HG03457 (cell line): Measurements from ENCODE around the gene RFPL4A.
"Not testable (repeated sequence)": the region's sequence is repeated elsewhere in the genome, so short reads cannot be mapped to it uniquely, and the experiment has no call there.

Experiments used
- ATAC-seq: cut with Tn5 transposase; IDR thresholded peaks from one replicate; pipeline ENCODE4 v1.9.1; 2021; ENCODE audit warnings: moderate number of reproducible peaks; ENCODE audit not compliant: unreplicated experiment

RFPL4A gene

DNA sequence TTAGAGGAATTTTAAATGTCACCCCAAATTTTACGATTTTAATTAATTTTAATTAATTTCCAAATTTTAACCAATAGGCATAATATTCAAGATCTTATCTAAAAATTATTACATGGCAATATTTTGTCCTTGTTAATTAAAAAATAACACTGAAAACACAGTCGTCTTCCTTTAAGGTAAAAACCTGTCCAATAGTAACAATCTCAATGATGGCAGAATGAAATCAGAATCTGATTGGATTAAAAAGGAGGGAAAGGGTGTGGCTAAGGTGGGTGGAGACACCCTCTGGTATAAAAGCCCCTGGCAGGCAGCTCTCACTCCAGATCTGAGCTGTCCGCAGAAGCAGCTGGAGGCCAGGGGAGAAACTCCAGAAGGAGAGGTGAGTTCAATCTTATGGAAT lies at the start of gene RFPL4A:
RFPL4A (plus strand) TSS at position 301 of the 400 bp plus-strand sequence. CDS start 2,704 bp downstream, outside the sequence.
- ATAC-seq: not testable (repeated sequence)

DNA sequence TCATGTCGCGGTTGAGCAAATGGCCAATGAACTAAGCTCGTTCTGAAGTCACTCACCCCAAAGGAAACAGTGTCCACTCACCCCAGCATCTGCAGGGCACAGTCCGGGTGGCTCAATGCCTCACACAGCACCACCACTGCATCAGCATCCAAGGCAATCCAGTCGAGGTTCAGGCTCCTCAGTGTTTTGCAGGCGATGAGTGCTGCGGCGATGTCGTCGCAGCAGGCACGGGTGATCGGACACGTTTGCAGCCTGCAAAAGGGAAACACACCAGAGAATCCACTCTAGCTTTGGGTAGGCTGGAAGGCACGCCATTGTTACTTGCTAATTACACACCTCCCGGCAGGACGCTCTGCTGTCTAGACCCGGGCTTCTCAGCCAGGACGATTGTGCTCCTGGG lies 47.2 kb upstream of the RFPL4A start:
- ATAC-seq: no peak

DNA sequence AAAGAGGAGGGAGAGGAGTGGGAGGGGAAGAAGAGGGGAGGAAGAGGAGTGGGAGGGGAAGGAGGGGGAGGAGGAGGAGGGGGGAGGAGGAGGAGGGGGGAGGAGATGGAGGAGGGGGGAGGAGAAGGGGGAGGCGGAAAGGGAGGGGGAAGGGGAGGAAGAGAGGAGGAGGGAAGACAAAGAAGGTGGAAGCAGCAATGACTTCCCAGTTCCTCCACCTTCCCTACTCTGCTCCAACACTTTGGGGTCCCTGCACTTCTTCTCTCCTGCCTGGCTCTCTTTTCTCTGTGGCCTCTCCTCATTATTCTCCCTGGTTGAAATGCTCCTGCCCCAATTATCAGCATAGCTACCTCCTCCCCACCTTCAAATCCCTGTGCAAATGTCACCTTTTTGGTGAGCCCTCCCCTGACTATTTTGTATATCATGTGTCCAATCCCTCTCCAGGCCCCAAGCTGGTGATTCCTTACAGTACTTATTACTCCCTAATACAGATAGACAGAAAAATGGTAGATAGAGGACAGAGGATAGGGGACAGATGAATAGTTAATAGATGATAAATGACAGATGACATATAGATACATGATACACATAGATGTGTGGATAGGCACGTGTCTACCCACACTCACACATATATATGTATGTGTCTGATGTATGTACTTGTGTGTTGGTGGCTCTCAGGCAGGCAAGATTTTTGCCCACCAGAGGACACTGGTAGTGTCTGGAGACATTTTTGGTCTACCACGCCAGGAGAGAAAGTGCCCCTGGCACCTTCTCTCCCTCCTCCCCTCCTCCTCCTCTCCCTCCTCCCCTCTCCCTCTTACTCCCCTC lies 45.9 kb upstream of the RFPL4A start:
- ATAC-seq: no peak

DNA sequence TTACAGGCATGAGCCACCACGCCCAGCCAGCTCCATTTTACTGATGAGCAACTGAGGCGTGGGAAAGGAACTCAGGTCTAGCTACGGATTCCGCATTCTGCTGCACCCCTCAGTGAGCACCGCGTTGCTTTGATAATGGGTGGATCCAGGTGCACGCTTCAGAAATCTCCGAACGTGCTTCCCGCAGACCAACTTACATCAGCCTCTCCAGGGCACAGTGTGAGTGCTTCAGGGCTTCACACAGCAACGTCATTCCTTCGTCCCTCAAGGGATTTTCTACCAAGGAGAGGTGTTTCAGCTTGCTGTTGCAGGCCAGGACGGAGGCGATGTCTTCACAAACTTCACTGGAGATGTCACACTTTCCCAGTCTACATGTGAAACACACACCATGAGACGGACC lies 42.4 kb upstream of the RFPL4A start:
- ATAC-seq: no peak

DNA sequence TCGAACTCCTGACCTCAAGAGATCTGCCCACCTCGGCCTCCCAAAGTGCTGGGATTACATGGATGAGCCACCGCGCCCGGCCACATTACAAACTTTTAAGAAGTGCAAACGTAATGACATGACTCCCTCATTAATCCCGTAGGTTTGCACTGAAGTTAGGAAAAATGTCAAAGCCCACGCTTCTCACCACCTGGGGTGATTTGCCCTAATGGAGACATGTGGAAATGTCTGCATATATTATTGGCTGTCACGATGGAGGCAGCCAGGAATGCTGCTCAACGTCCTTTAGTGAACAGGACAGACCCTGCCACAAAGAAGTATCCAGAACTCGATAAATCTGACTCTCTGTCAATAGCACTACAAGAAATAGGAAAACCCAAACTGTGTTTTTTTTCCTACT lies 41.6 kb upstream of the RFPL4A start:
- ATAC-seq: no peak

DNA sequence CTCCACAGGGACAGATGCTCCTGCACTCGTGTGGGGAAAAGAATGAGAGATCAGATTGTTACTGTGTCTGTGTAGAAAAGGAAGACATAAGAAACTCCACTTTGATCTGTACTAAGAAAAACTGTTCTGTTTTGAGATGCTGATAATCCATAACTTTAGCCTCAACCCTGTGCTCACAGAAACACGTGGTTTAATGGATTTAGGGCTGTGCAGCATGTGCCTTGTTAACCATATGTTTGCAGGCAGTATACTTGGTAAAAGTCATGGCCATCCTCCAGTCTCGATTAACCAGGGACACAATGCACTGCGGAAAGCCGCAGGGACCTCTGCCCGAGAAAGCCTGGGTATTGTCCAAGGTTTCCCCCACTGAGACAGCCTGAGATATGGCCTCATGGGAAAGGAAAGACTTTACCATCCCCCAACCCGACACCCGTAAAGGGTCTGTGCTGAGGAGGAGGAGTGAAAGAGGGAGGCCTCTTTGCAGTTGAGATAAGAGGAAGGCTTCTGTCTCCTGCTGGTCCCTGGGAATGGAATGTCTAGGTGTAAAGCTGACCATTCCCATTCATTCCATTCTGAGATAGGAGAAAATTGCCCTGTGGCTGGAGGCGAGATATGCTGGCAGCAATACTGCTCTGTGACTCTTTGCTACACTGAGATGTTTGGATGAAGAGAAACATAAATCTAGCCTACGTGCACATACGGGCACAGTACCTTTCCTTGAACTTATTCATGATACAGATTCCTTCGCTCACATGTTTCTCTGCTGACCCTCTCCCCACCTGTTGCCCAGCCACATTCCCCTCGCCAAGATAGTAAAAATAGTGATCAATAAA lies 40.8 kb upstream of the RFPL4A start:
- ATAC-seq: not testable (repeated sequence)

DNA sequence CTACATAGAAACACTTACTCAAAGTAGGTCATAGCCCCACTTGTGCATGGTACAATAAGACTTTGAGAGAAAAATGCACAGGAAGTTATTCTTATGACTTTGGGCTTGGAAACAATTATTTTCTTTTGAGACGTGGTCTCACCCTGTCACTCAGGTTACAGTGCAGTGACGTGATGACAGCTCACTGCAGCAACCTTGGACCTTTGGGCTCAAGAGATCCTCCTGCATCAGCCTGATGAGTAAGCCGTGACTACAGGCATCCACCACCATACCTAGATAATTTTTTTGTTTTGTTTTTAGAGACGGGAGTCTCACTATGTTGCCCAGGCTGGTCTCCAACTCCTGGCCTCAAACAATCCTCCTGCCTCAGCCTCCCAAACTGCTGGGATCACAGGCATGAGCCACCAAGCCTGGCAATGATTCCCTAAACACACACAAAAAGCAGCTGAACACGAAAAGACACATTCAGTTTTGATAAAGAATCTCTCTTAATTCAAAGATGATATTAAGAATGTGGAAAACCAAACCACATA lies 38.6 kb upstream of the RFPL4A start:
- ATAC-seq: no peak

DNA sequence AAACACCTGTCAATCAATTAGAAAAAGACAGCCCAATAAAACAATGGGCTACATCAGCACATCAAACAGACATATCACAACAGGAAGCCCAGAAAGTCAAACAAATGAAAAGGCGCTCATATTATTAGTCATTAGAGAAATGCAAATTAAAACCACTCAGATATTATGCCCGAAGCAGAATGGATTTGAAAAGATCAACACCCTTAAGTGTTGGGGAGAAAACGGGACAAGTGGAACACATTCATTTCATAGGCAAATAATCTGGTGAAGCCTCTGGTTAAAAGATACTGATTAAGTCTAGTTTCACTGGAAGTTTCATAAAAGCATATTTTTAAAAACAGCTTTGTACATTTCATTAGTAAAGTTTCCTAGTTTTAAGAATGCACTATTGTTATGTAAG lies 38.1 kb upstream of the RFPL4A start:
- ATAC-seq: no peak

DNA sequence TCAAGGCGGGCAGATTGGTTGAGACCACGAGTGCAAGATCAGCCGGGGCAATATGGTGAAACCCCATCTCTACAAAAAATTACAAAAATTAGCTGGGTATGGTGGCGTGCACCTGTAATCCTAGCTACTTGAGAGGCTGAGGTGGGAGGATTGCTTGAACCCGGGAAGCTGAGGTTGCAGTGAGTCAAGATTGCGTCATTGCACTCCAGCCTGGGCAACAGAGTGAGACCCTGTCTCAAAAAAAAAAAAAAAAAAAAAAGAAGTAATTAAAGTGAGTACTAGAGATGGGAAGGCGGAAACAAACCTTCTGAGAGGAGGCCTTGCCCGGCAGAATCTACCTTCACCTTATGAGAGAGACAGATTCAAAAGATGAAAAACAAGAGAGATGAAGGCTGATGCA lies 35.4 kb upstream of the RFPL4A start:
- no peak for ATAC-seq

DNA sequence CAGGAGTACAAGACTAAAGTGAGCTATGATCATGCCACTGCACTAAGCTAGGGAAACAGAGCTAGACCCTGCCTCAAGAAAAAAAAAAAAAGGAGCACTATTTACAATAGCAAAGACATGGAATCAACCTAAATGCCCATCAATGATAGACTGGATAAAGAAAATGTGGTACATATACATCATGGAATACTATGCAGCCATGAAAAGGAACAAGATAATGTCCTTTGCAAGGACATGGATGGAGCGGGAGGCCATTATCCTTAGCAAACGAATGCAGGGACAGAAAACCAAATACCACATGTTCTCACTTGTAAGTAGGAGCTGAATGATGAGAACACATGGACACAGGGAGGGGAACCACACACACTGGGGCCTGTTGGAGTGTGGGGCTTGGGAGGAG lies 28.5 kb upstream of the RFPL4A start:
- ATAC-seq: not testable (repeated sequence)

DNA sequence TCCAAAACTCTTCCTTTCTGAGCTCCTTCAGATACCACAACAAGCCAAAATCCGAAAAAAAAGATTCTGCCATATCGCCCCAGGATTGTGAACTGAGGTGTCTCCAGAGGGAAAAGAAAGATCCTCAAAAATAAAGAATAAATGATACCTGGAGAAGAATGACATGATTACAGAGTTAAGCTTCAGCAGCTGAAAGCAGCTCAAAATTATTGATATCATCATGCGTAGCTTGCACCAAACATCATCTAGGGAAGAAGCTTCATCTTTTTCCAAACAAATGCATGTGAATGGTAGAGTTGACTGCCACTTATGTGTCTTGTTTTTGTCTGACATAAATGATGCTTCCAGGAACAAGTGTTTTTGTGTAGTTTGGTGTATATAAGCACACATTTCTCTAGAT lies 20.6 kb upstream of the RFPL4A start, which contains the start of gene NLRP9:
NLRP9 (minus strand) TSS at position 101 of the 400 bp plus-strand sequence; CDS start at position 73, 28 bp downstream.
- ATAC-seq: no peak

DNA sequence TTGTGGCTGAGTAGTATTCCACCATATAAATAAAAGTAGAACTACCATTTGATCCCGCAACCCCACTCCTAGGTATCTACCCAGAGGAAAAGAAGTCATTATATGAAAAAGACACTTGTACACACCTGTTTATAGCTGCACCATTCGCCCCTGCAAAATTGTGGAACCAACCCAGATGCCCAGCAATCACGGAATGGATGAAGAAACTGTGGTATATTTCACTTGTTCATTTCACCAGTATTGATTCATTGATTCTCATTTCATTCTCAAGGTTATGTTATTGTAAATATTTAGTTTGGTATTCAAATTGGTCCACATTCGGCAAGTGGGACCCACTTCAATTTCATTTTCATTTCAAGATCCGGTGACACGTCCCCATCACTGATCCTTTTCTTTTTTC lies 8.2 kb upstream of the RFPL4A start:
- no peak for ATAC-seq

DNA sequence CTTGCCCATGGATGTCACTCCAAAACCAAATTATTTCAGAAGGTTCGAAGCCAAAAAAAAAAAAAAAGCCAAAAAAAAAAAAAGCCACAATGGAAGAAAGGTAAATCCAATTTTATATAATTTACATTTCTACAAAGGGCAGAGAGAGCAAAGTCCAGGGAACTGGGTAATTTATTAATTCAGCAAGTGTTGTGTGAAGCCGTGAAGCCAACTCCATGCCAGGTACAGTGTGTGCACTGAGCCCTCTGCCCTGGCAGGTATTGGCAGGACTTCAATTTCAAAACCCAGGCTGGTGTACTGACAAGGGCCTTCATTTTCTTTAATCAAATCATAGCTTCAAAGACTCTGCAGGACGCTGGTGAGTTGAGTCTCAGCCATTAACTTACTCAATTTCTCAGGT lies 5.5 kb upstream of the RFPL4A start:
- ATAC-seq: no peak

DNA sequence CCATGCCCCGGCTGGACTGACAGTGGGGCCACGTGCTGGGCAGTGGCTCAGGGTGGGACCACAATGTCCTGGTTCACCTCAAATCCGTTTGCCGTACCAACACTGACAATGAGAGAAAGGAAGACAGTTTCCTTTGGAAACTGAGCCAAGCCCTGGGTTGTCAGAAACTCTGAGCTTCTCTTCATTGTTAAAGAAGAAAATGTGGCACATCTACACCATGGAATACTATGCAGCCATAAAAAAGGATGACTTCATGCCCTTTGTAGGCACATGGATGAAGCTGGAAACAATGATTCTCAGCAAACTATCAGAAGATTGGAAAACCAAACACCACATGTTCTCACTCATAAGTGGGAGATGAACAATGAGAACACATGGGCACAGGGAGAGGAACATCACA lies 2.1 kb upstream of the RFPL4A start:
- ATAC-seq: not testable (repeated sequence)

DNA sequence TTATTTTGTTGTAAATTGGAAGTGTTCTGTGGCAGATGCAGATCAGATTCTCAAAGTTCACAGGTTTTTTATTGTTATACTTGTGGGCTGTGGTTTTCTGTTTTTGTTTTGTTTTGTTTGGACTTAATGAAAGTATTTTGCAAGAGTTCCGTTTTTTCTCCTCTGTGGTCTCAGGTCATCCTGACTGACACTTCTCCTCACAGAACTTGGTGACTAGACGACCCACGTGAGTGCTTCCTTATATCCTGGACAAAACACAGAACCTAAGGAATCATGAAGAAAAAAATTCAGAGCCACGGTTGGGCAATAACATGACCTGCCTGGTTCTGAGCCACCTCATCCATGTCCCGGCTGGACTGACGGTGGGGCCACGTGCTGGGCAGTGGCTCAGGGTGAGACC lies 7.6 kb downstream of the RFPL4A start:
- ATAC-seq: no peak

DNA sequence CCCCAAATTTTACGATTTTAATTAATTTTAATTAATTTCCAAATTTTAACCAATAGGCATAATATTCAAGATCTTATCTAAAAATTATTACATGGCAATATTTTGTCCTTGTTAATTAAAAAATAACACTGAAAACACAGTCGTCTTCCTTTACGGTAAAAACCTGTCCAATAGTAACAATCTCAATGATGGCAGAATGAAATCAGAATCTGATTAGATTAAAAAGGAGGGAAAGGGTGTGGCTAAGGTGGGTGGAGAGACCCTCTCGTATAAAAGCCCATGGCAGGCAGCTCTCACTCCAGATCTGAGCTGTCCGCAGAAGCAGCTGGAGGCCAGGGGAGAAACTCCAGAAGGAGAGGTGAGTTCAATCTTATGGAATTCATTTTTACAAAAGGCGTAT lies 9.9 kb downstream of the RFPL4A start, which contains the start of gene RFPL4AL1:
RFPL4AL1 (plus strand) TSS at position 301 of the 400 bp plus-strand sequence. CDS start 2,687 bp downstream, outside the sequence.
- ATAC-seq: not testable (repeated sequence)

DNA sequence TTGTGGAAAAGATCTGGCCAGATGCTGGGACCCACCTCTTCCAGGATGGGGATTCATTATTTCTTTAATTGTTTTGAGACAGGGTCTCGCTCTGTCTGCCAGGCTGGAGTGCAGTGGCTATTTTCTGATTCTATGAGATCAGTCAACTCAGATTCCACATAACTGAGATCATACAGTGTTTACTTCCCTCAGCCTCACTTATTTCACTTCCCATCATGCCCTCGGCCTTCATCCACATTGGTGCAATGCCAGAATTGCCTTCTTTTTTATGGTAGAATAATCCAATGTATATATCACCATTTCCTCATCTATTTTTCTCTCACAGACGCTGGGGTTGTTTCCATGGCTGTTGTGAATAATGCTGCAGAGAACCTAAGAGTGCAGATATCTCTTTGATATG lies 10.7 kb downstream of the RFPL4A start:
- ATAC-seq: not testable (repeated sequence)

DNA sequence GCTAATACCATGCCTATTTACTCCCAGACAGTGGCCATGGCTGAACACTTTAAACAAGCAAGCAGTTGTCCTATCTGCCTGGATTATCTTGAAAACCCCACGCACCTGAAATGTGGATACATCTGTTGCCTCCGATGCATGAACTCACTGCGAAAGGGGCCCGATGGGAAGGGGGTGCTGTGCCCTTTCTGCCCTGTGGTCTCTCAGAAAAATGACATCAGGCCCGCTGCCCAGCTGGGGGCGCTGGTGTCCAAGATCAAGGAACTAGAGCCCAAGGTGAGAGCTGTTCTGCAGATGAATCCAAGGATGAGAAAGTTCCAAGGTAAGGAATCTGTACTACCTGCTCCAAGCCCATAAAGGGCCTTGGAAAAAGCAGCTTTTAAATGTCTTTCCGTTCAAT lies 18.6 kb downstream of the RFPL4A start:
- ATAC-seq: no peak

DNA sequence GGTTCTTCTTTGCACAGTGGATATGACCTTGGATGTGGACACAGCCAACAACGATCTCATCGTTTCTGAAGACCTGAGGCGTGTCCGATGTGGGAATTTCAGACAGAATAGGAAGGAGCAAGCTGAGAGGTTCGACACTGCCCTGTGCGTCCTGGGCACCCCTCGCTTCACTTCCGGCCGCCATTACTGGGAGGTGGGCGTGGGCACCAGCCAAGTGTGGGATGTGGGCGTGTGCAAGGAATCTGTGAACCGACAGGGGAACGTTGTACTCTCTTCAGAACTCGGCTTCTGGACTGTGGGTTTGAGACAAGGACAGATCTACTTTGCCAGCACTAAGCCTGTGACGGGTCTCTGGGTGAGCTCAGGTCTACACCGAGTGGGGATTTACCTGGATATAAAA lies 19.4 kb downstream of the RFPL4A start:
- no peak for ATAC-seq

DNA sequence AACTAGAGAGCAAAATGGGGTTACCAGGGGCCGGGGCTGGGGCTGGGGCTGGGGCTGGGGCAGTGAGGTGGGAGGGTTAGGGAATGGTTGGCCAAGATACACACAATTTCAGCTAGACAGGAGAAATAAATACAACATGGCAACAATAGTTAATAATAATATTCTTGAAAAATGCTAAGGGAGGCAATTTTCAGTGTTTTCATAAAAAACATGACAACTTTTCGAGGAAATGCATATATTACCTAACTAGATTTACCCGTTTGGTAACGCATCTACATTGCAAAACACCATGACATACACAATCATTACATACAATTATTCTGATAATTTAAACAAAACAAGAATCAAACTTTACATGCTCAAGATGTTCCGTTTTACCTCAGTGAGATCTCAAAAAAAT lies 22.2 kb downstream of the RFPL4A start:
- no peak for ATAC-seq

DNA sequence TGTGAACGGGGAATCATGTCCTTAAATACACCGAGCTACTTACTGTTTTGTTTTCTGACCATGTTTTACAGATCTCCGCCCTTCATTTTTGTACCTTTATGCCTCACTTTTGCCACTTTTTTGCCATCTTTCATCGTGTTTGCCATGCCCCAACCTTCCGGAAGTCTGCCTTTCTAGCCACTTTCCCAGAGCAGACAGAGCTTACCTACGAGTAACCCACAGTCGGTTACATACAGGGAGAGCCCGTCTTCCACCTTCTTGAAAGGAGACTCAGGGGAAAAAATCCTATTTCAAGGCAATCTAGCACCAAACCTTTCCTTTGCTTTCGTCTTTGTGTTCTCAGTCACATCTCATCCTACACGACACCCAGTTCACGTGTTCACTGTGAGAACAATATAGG lies 36.1 kb downstream of the RFPL4A start:
- ATAC-seq: no peak

DNA sequence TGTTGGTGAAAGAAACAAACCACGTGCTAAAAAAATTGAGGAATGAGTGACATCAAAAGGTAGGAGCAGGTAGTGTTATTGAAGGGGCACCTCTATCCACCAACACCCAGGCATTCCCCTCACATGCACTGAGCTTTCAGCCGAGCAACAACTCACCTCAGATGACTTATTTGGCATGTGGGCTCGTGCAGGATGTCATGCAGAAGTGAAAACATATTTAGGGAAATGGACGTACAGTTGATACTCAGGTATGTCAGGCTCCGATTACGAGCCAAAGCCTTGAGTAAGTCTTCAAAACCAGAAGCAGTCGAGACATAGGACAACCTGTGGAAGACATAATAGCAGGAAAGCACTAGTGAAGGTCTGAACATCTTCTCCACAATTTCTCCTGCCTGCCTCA lies 42.5 kb downstream of the RFPL4A start:
- ATAC-seq: no peak
